HG03457 (cell line): Measurements from ENCODE around the gene SGTA.

ENCODE experiments used
- ATAC-seq: cut with Tn5 transposase; IDR thresholded peaks from one replicate; pipeline ENCODE4 v1.9.1; 2021; ENCODE audit warnings: moderate number of reproducible peaks; ENCODE audit not compliant: unreplicated experiment

The SGTA gene

GRCh38 chr19:2810141-2811091 is 27.3 kb upstream of the SGTA start:
- ATAC-seq = no peak

GRCh38 chr19:2809387-2810140 is 26.5 kb upstream of the SGTA start:
- ATAC-seq = no peak

DNA sequence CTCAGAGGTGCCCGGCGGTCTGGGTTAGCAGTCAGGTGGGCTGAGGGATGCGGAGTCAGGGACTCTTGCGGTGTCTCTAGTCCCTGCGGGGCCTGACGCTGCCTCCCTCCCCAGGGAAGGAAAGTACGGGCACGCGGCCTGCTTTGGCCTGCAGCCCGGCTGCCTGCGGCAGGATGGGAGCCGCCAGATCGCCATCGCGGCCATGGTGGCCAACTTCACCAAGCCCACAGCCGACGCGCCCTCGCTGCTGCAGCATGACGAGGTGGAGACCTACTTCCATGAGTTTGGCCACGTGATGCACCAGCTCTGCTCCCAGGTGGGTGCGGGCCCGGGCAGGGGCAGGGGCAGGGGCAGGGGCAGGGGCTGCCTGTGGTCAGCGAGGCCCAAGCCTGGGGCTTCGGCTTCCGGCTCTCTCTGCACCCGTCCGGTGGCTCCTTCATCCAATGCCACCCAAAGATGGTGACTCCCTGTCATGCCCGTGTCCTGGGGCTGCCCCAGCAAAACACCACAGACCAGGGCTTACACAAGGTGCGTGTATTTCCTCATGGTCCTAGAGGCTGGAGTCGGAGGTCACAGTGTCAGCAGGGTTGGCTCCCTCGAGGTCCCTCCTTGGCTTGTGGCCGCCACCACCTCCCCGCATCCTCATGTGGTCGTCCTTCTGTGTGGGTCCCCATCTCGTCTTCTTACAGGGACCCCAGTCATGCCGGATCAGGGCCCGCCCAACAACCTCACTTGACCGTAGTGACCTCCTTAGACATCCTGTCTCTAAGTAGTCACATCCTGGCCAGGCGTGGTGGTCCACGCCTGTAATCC is 25.3 kb upstream of the SGTA start:
- ATAC-seq = no peak

DNA sequence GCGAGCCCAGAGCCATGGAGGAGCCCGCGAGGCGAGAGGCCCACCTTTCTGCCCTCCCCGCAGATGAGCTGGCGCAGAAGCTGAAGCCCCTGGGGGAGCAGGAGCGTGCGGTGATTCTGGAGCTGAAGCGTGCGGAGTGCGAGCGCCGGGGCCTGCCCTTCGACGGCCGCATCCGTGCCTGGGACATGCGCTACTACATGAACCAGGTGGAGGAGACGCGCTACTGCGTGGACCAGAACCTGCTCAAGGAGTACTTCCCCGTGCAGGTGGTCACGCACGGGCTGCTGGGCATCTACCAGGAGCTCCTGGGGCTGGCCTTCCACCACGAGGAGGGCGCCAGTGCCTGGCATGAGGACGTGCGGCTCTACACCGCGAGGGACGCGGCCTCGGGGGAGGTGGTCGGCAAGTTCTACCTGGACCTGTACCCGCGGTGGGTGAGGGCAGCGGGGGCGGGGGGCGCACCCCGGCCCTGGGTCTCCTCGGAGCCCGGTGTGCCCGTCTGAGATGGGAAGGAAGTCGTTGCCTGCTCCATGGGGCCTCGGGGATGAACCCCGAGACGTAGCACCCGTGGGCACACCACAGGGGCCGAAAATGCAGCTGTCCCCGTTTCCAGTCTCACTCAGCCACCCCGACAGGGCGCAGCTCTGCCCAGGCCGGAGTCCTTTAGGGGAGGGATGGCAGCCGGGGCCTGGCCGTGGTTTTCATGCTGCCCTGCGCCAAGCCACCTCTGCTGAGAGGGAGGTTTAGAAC is 24.5 kb upstream of the SGTA start:
- ATAC-seq = no peak

DNA sequence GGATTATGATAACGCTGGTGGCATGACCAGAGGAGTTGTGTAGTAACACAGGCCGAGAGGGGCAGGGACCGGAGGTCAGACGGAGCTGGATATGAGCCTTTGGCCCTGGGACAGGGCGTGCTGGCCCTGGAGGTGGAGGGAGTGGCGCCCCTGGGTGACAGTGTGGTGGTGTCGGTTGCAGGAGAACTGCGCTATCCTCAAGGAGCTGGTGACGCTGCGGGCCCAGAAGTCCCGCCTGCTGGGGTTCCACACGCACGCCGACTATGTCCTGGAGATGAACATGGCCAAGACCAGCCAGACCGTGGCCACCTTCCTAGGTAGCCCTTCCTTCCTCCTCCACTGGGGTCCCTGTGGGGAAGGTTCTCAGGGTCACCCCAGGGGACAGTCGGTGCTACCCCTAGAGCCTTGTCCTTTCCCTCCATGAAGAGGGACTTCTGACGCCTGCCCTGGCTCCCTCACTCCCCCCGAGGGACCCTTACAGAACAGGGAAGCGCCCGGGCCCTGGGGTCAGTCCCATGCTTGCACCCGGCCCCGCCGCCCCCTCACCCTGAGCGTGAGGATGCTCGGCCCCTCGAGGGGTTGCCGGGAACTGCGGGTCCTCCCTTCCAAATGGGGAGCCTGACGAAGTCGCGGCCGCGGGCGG is 23.8 kb upstream of the SGTA start:
- no peak for ATAC-seq

- no peak for ATAC-seq
These were observed 23.0 kb upstream of the SGTA start for GRCh38 chr19:2805991-2806649.

- ATAC-seq = no peak
These were observed 22.3 kb upstream of the SGTA start for GRCh38 chr19:2805261-2805900.

DNA sequence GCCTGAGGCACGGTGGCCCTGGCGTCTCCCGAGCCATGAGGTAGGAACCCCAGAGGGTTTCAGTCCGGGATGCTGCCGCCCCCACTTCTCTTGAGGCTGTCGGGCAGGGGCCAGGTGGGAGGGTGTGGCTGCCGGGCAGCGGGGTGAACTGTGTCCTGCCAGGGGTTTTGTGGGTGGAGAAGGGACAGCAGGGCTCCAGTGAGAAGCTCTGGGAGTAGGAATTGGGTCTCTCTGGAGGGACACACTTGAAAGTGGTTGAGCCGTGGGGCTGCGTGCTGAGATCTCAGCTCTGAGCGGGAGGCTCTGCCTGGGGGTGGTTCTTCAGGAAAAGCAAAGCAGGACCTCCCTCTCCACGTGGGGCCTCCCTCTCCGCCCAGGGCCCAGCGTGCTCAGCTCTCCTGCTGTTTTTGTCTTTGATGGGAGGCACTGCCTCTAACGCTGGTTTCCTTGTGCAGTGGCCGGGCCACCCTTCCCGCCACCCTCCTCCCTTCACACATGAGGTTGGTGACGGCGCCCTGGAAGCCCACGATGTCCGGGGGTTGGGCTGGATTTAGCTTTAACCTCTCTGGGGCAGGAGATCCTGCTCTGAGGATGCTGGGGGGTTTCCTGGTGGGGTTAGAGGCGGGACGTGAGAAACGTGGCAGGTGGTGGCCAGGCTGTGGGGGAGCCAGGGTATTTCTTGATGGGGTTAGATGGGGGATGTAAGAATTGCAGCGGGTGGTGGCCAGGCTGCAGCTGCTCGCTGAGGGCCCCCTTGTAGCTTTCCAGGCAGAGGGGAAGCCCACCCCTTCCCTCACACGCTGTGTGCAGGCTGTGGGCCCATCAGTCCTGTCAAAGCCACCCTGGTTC is 21.3 kb upstream of the SGTA start:
- no peak for ATAC-seq

- no peak for ATAC-seq
These were observed 20.5 kb upstream of the SGTA start for GRCh38 chr19:2803486-2804155.

- no peak for ATAC-seq
These were observed 19.8 kb upstream of the SGTA start for GRCh38 chr19:2802826-2803225.

DNA sequence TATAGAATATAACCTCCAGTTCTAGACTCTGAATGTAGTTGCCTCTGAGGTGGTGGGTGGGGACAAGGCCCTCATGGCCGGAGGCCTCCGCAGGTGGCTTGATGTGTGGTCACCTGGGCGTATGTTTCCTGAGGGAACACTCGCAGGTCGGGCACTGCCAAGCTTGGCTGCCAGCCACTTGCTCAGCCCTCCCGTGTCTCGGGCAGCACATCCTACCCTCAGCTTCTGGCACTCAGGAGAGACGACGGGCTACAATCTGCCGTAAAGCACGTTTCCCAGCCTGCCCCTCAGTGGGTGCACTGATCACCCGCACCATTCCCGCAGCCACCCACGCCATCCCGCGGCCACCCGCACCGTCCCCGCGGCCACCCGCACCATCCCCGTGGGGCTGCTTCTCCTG is 17.4 kb upstream of the SGTA start:
- ATAC-seq = no peak

DNA sequence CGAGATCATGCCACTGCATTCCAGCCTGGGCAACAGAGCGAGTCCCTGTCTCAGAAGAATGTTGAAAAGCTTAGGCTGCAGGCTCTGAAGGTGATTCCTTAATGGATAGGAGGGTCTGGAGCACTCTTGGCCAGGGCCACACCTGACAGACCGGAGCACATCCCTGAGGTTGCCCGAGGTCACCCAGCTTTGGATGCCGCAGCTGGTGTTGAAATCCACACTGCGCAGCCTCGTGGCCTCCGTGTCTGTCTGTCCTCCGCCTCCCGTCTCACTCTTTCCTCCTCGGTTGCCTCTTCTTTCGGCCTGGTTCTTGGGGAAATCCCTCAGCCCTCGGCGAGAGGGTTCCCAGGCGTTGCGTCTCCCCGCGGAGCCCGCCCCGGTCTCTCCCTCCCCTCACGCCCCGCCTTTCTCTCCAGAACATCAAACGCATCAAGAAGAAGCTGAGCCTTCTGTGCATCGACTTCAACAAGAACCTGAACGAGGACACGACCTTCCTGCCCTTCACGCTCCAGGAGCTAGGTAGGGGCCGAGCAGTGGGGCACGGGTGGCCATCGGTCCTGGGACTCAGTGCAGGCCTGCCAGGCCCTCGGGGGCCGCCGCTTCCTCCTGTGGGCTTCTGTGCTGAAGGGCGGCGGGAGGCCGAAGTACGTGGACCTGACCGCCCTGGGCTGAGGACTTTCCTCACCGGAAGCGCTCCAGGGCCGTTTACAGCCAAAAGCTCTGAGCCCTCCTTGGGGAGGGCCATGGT is 16.4 kb upstream of the SGTA start:
- no peak for ATAC-seq

GRCh38 chr19:2798733-2799132 is 15.7 kb upstream of the SGTA start:
- ATAC-seq = no peak

- no peak for ATAC-seq
These were observed 15.1 kb upstream of the SGTA start for GRCh38 chr19:2798158-2798685.

DNA sequence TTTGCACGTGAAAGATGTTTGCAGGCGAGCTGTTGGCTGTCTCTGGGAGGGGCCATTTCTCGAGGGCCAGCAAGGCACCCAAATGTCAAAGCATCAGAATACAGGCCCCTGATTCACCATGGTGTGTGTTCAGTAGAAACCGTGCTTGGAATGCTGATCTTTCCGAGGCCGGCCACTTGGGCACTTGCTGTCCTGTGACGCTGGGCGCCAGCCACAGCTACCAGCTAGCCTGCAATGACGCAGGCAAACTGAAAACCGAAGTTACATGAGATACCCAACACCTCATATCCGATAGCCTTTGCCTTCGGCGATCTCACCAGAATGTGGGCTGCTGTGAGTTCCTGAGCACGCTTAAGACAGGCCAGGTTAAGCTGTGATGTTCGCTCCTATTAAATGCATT is 14.2 kb upstream of the SGTA start:
- ATAC-seq = no peak

DNA sequence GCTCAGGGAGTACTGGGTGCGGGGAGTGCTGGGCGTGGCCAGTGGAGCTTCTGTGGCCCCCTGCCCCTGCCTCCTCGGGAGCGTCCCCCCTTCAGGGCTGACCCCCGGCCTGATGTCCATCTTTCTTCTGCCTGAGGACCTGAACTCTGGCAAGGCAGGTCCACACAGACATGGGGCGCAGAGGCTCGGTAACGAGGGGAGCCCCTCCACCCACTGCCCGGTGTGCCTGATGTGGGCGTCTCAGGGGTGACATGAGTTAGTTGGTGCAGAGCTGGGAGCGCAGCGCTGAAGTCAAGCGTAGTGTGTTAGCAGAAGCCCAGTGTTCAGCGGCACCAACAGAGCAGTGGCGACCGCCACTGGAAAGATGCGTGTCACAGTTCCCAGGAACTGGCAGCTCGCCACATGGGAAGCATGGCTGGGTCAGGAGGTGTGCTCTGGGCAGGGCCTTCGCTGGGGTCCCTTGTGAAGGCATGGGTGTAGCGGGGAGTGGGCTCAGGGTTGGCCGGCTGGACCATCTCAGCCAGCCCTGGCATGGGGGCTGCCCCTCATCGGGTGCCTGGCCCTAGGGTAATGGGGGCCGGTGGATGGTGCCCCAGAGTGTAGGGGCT is 13.7 kb upstream of the SGTA start:
- ATAC-seq = no peak
